Fibroblast of gingiva (primary cell): Measurements from ENCODE around the gene UQCRQ.
A peak's percentile ranks its signal among the peaks of the same experiment; 100 is the strongest.
"Not testable (repeated sequence)": the region's sequence is repeated elsewhere in the genome, so short reads cannot be mapped to it uniquely, and the experiment has no call there.

ENCODE experiments used
- DNase-seq: peaks from one replicate; pipeline ENCODE4 v3.0.0-alpha.2; 2011; ENCODE audit warnings: low read depth

UQCRQ gene

DNA sequence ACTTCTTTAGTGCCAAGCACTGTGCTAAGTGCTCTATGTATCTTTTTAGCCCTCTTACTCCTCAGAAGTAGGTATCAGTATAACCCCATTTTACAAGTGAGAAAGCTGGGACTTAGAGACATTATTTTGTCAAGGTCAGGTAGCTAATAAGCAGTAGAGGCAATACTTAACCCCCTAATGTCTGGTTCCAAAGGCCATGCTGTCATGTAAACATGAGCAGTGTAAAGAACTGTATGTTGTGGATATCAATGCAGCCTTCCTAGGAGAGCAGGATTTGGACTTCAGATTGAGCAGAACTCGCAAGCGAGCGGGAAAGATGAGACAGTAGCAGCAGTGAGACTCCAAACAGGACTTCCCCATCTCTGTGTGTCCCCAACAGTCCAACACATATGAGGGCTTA is 32.4 kb upstream of the UQCRQ start:
- DNase-seq: no peak

DNA sequence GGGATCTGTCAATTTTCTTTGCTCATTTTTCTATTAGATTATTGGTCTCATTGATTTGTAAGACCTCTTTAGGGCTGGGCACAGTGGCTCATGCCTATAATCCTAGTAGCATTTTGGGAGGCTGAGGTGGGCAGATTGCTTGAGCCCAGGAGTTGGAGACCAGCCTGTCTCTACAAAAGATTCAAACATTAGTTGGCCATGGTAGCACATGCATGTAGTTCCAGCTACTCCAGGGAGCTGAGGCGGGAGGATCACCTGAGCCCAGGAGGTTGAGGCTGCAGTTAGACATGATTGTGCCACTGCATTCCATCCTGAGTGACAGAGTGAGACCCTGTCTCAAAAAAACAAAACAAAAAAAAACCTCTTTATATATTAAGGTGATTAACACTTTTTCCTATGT is 29.6 kb upstream of the UQCRQ start:
- no peak for DNase-seq

DNA sequence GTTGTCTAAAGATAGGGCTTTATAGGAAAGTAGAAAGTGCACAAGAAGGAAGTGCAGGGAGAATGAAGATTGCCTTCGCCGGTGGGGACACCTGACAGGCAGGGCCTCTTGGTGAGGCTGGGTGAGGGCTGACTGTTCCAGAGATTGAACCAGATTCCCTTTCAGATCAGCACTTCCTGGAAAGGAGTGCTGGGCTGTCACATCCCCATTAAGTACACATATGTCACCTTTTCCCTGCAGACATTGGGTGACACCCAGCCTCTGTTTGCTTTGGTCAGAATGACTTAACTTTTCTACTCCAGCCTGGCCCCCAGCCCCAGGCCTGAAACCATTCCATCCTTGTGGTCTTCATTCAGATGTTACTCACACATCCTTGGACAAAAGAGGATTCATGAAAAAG is 28.6 kb upstream of the UQCRQ start:
- DNase-seq: no peak

DNA sequence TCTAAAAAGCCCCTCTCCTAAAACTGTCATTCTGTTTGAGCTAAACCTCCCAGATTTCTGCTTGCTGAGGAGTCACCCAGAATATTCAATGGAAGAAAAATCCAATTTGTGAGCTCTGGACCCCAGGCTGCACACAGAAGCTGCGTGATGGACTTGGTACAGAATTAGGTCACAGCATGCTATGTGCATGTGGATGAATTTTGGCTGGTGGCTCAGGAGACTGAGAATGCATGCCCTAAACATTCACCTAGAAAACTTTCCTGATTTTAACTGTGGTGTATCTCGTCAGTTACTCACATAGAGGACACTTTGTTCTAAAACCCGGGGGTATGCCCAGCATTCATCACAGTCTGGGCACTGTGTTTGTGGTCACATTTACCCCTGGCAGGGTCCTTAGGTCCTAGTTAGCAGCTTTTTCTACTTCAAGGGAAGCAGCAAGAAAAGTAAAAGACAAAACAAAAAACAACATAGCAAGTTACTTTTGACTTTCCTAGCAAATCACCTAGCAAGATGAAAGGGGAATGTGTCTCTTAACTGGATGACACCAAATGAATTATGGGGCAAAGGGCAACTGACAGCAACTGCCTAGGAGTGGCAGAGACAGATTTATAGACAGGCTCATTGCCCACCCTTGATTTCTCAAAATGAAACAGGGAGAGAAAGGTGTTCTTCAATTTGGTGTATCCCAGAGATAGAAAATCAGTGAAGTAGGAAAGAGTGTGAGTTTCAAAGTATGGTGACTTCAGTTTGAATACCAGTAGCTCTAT is 27.7 kb upstream of the UQCRQ start:
- DNase-seq: no peak

DNA sequence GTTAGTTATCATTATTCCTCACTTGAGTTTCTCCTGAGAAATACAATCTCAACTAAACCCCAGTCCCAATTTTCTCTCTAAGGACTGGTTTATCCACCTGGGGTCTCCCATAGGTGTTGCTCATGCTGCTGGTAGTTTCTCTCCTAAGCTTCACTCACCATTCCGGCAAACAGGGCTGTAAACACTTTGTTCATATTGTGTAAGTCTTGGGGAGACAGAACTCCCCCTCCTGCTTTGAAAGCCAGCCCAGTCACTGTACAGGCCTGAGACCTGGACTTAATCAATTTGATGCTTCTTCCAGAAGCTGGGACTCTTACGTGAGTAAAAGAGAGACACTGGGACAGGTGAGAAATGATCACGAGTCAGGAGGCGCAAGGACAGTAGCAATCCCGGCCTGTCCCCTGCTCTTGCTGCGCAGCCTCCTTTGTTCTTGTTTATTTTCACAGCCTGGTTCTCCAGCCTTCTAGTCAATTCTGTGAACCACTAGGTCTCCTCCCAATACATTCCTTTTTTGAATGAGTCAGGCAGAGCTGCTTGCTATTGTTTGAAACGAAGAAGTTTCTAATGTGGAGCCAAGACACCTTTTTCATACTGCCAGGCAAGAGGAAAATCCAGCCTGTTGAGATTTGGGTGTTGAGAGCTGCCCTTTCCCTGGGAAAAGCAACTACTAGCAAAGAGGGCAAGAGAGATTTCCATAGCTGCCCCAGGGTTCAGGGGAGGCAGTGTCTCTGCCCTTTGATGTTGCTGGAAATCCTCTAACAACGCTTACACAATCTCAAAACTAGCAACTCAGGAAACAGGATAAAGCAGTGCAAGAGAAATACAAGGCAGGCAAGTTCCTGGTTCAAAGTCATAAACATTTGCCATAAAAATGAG is 26.8 kb upstream of the UQCRQ start:
- DNase-seq: peak; percentile 65

DNA sequence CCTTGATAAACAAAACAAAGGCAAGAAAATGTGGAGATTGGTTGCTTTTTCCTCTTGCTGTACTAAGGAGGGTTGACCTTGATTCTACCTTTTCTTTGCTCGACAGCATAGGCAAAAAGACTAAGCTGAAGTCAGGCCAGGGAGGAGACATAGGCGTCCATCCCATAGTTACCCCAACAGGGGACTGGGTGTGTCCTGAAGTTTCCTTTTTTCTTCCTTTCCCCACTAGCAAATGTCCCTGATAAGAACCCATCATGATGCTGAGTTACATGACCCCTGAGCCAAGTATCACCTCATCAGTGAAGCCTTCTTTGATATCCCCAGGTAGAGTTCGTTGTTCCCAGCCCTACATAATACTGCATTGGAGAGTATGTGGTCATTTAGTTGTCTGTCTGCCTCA is 26.1 kb upstream of the UQCRQ start:
- no peak for DNase-seq

DNA sequence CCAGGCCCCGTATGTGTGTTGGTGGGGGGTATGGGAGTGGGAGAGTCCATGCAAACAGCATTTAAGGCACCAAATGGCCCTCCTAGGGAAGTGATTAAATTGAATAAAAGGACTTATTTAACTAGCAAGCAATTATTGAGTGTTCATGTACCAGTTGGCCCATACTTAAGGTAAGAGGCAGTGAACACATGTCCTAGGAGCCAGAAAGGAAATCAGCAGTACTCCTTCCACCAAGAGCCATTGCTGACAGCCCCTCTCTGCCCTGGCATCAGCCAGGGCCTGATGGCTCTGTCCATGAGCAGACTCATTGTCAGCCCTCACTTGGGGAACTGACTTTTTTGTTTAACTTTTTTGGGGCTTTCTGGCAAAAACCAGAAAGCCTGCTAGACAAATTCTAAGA is 25.5 kb upstream of the UQCRQ start:
- no peak for DNase-seq

DNA sequence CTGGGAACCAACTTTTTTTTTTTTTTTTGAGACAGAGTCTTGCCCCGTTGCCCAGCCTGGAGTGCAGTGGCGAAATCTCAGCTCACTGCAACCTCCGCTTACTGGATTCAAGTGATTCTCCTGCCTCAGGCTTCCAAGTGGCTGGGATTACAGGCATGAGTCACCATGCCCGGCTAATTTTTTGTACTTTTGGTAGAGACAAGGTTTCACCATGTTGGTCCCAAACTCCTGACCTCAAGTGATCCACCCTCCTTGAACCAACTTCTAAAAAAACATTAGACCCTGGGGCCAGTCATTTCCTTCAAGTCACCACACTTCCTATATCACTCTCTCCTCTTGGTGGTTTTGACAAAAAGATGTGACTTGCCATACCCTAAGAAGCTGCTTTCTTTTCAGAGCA is 25.1 kb upstream of the UQCRQ start:
- peak; percentile 87 for DNase-seq

DNA sequence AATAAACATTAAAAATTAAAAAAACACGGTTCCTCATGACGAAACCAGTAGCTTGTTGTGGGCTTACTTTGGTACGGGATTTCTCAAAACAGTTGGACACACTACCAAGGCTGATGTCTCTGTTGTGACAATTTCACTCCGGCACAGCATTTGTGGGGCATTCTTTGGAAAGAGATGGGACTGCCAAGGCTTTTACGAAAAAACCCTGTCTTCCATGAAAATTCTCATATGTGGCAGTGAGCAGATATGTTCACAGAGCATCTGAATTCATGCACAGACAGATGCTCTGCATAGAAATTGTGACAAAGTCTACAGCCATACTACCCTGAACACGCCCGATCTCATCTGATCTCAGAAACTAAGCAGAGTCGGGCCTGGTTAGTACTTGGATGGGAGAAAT is 18.2 kb upstream of the UQCRQ start:
- no peak for DNase-seq

DNA sequence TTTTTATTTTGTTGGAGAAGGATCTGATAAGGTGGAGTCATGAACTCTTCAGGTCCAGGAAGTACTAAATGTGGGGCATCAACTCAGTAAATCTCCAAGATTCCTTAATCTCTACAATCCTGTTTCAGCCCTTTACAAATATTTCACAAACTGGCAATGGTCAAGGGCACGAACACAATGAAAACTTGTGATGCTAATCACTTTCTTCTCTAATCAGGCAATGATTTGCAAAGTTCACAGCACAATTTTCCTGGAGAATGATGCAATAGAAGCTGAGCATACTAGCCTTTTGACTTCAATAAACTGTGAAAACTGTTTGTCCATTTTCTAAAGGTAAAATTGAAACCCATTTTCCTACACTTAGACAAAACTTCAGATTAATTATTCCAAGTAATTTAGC is 17.1 kb upstream of the UQCRQ start:
- no peak for DNase-seq

DNA sequence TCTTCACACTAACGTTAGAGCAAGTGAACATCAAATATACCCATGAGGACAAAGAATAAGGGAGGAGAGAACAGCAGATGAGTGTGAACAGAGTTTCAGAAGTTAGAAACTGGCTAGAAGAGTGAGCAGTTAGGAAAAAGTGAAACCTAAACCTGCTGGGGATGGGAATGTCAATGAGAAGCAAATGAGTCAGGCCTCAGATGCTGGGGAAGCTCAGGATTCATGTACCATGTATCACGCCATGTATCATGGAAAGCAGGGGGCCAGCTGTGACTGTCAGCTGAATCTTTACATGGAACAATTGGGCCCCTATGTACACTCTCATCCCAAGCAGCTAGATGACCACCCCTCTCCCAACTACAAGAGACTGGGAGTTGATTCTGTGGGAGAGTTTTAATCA is 16.4 kb upstream of the UQCRQ start:
- DNase-seq: no peak

DNA sequence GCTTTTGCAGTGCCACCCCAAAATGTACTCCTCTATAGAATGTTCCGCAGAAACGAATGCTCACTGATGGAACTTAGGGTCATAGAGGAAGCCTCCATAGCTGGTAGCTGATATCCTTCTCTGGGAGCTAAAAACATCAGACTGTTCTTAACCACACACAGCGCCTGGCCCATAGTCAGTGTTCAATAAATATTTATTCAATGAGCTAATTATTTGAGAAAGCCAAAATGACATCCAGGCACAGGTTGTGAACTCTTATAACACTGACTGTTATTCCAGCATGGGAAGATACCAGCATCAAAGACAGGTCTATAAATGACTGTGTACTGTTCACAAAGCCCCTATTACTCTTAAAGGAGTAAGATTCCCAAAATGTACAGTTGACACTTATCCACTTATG is 13.1 kb upstream of the UQCRQ start:
- DNase-seq: no peak

DNA sequence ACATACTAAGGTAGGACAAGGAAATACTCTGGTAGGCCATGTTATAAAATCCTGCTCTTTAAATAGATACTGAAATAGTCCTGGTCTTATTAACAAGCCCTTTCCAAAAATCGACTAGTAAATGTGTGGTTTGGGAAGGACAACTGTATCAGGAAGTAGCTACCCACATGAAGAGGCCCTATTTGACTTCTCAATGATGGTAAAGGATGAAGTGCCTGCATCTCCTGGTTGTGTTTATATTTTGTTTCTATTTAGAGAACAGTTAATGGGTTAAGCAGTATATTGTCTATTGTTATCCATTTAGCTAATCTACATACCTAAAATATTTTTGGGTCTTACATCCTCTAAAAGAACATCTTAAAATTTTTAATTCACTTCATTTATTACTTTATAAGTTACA is 12.7 kb upstream of the UQCRQ start:
- no peak for DNase-seq

DNA sequence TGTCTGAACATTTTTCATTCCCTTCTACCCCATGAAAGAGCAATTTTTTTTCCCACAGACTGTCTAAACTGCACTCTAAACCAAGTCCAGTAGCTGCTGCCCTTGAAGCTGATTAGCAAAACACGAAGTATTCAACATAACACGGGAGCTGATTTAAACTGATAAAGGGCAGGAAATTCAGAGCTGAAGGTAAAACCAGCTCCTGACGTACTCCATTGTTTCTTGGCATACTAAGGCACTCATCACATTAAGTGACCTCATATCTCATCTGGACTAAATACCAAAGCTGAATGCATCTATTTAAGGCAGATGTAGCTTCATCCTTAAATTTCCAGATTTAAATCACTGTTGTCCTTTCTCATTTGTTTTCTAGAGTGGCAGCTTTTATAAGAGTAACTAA is 12.1 kb upstream of the UQCRQ start:
- no peak for DNase-seq

DNA sequence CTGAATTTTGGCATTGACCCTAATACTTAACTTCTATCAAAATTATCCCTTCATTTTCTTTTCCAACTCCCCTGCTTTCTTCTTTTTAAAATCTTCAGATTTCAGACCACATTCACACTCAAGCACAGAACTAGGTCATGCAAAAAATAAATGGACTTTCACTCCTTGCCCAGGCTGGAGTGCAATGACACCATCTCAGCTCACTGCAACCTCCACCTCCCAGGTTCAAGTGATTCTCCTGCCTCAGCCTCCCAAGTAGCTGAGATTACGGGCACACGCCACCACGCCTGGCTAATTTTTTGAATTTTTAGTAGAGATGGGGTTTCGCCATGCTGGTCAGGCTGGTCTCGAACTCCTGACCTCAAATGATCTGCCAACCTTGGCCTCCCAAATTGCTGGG is 11.4 kb upstream of the UQCRQ start:
- not testable (repeated sequence) for DNase-seq

DNA sequence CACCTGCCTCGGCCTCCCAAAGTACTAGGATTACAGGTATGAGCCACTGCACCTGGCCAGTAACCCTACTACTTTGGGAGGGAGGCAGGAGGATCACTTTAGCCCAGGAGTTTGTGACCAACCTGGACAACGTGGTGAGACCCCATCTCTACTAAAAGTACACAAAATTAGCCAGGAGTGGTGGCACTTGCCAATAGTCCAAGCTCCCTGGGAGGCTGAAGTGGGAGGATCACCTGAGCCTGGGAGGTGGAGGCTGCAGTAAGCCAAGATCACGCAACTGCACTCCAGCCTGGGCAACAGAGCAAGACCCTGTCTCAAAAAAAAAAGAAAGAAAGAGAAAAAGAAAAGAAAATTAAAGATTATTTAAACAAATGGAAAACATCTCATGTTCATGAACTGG is 10.4 kb upstream of the UQCRQ start:
- no peak for DNase-seq

DNA sequence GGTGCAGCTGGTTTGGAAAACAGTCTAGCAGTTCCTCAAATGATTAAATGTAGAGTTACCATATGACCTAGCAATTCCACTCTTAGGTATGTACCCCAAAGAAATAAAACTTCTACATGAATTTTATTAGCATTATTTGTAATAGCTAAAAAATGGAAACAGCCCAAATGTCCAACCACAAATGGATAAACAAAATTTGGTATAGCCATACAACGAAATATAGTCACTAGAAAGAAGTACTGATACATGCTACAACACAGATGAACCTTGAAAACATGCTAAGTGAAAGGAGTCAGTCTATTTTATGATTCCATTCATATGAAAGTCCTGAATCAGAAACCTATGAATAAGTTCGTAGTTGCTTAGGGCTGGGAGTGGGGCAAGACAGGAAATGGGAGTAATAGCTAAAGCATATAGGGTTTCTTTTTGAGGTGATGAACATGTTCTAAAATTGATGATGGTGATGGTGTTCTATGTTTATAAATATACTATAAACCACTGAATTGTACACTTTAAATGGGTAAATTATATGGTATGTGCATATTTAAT is 6.5 kb upstream of the UQCRQ start:
- no peak for DNase-seq

DNA sequence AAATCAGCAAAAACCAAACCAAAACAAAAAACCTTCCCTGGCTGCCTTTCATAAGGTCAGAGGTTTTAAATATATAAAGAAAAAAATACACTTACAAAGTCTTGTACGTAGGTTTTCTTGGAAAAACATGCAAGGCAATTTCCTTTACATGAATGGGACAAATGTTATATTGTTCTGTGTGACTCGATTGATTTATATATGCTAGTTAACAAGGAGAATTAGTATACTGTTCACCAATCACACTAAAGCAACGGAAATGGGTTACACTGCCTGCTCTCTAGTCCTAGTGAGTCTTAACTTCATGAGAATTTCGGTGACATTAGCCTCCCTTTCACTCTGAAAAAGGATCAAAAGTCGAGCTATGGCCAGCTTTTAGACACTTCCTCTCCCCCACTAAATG is 5.7 kb upstream of the UQCRQ start:
- no peak for DNase-seq

DNA sequence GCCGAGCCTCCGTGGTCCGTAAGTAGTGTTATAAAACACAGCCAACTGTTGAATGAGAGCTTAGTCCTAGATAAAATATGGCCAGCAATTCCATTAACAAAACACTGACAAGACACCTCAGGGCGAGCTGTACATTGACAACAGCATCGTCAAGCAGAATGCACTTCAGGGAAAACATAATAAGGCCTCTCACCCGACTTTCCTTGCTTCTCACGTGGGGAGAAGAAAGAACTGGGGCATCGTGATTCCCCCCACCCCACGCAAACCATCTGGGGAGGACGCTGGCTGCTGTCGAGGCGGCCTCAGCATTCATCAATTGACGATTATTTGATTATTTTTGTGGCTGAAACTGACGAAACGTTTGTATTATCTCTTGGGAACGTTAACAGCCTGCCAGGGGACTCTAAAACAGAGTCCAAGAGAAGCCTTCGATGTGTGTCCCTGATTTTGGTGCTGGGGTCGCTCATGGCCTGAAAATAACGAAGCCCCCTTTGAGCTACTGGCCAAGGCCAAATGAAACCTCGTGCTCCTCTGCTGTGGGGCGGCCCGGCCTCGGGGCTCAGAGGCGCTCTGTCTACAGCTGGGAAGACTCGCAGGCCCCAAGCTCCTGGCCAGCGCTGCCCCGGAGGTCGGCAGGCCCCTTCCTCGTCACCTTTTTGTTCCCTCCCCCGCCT is 637 bp upstream of the UQCRQ start:
- no peak for DNase-seq

DNA sequence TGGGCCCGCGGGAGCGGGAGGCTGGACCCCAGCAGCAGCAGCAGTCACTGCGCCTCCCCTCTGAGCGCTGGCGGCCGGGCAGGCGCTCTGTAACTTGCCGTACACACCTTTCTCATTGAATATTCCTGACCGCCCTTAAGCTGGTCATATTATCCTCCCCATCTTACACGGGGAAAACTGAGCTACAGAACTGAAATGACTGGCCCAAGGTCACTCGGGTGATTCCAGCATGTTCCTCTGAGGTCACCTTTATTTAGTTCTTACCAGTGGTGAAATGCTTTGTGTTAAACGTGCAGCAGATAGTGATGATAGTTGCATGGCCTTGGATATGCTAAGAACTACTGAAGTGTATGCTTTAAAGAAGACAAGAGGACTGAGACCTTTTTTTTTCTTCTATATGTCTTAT is 607 bp downstream of the UQCRQ start:
- DNase-seq: no peak

DNA sequence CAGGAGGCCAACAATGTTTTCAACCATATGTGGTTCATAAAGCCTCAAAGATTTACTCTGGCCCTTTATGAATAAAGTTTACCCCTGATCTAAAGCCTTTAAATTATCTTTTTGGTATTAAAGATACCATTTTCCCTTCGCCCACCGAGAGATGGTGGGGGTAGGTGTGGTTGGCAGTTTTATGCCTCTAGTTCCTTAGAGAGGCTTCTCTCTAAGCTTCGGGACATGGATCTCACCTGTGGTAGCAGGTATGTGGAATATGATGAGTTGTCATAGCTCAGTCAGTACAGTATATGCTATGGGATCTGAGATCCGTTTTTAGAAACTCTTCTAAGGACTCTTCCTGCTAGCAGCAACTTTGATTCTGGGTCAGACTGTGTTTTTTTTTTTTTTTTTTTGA is 2.3 kb downstream of the UQCRQ start:
- DNase-seq: no peak

DNA sequence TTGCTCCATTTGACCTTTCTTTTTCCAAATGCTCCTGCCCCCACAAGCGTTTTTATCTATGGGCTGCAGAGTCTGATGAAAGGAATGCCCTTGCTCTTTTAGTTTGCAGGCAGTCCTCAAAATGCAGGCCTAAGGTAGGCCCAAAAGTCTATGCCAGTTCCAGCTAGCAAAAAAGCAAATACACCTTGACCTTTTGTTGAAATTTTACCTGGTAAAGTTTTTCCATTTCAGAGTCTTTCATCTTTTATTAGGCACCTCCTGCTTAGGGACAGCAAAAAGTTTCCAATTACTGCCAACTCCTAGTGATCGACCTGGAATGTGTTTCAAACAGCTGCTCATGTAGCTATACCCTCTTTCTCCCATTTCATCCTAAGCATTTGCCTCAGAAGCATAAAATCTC is 4.4 kb downstream of the UQCRQ start:
- no peak for DNase-seq
